DND-41 (cell line): ENCODE measurements around the gene NFE2L1.
"Not testable (repeated sequence)": the region's sequence is repeated elsewhere in the genome, so short reads cannot be mapped to it uniquely, and the experiment has no call there.

Experiments used
- ATAC-seq: fragments of 200-7000 bp; cut with Tn5 transposase; 3 replicates; pipeline ENCODE4 v1.9.1; 2021; ENCODE audit warnings: low read depth; ENCODE audit not compliant: insufficient read depth
- DNase-seq: peaks from one replicate; pipeline ENCODE4 v3.0.0-alpha.2; 2020
- H2AFZ ChIP-seq: 2 replicates; pipeline ENCODE4 v1.6.0; 2012; ENCODE audit warnings: low read depth, low read length
- H3K27ac ChIP-seq: 2 replicates; pipeline ENCODE4 v1.5.1; 2012; ENCODE audit warnings: low read length, inconsistent platforms
- H3K27me3 ChIP-seq: fragments of 200-600 bp; sonication (generic); 2 replicates; pipeline ENCODE4 v1.6.0; 2012; ENCODE audit warnings: low read length, mild to moderate bottlenecking, inconsistent platforms; ENCODE audit not compliant: insufficient read depth, poor library complexity
- H3K36me3 ChIP-seq: 2 replicates; pipeline ENCODE4 v1.5.1; 2012; ENCODE audit warnings: low read length, inconsistent platforms; ENCODE audit not compliant: insufficient read depth
- H3K4me1 ChIP-seq: 2 replicates; pipeline ENCODE4 v1.5.1; 2012; ENCODE audit warnings: mild to moderate bottlenecking, low read length; ENCODE audit not compliant: insufficient read depth
- H3K4me2 ChIP-seq: 2 replicates; pipeline ENCODE4 v1.6.0; 2012; ENCODE audit warnings: mild to moderate bottlenecking, moderate library complexity, low read length, inconsistent platforms; ENCODE audit not compliant: insufficient read depth
- H3K4me3 ChIP-seq, 2 experiments: fragments of 200-600 bp in 1 of 2; shearing (Covaris generic) in 1 of 2; 2 replicates each; pipeline ENCODE4 v1.5.1; 2012 to 2016; ENCODE audit warnings: inconsistent platforms in 2 of 2, low read length in 2 of 2, mild to moderate bottlenecking in 2 of 2, low read depth in 1 of 2, moderate library complexity in 1 of 2
- H3K79me2 ChIP-seq: 2 replicates; pipeline ENCODE4 v1.6.0; 2012; ENCODE audit warnings: low read length, inconsistent platforms; ENCODE audit not compliant: insufficient read depth
- H3K9ac ChIP-seq: 2 replicates; pipeline ENCODE4 v1.6.0; 2012; ENCODE audit warnings: low read depth, mild to moderate bottlenecking, inconsistent platforms, low read length, moderate library complexity
- H3K9me3 ChIP-seq: 2 replicates; pipeline ENCODE4 v1.5.1; 2012; ENCODE audit warnings: low read length, moderate library complexity, mild to moderate bottlenecking, inconsistent platforms; ENCODE audit not compliant: insufficient read depth, severe bottlenecking
- H4K20me1 ChIP-seq: 2 replicates; pipeline ENCODE4 v1.6.0; 2012; ENCODE audit warnings: low read length; ENCODE audit not compliant: insufficient read depth
- EZH2 ChIP-seq: IDR thresholded peaks from 3 replicates; pipeline ENCODE4 v1.6.1; 2012; ENCODE audit warnings: borderline replicate concordance, low read depth, mild to moderate bottlenecking, moderate library complexity, low read length, inconsistent platforms; ENCODE audit not compliant: severe bottlenecking
- TF ChIP-seq, protein P1 (sequence below): IDR thresholded peaks from 2 replicates; pipeline ENCODE4 v1.5.1; 2012; ENCODE audit warnings: borderline replicate concordance, low read length, moderate library complexity, mild to moderate bottlenecking; ENCODE audit not compliant: poor library complexity, severe bottlenecking; ENCODE audit errors: extremely low read depth

The NFE2L1 gene, protein sequence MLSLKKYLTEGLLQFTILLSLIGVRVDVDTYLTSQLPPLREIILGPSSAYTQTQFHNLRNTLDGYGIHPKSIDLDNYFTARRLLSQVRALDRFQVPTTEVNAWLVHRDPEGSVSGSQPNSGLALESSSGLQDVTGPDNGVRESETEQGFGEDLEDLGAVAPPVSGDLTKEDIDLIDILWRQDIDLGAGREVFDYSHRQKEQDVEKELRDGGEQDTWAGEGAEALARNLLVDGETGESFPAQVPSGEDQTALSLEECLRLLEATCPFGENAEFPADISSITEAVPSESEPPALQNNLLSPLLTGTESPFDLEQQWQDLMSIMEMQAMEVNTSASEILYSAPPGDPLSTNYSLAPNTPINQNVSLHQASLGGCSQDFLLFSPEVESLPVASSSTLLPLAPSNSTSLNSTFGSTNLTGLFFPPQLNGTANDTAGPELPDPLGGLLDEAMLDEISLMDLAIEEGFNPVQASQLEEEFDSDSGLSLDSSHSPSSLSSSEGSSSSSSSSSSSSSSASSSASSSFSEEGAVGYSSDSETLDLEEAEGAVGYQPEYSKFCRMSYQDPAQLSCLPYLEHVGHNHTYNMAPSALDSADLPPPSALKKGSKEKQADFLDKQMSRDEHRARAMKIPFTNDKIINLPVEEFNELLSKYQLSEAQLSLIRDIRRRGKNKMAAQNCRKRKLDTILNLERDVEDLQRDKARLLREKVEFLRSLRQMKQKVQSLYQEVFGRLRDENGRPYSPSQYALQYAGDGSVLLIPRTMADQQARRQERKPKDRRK

DNA sequence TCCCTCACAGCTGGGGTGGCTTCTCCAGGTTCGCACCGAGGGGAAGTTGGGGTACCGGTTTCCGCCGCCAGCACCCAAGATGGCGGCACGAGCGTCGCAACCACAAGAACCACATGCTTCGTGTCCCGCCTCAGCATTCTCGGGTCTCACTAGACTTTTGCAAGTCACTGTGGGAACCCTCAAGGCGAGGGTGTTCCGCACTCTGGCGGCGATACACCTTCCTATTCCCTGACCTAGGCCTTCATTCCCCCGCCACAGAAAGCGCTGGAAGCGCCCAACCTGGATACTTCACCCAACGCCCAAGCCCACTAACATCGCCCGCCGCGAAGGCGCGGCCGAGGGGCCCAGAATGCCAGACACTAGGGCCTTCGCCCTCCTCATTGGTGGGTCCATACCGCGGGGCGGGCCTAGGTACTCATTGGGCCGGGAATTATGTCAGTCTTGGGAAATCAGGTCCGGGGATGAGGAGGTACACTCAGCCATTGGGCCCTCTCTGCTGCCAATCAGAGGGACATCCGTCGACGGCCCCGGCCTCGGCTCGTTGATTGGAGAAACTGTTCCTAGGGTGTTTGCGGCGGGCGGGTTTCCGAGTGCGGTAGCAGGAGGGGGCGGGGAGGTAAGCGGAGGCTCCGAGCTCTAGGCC, at the start of gene NFE2L1:
TSS of gene NFE2L1 (plus strand) at position 619 of the 643 bp plus-strand sequence. CDS start 2,760 bp downstream, outside the sequence.
- no peak for TF ChIP-seq EZH2
- TF ChIP-seq, protein P1, sequence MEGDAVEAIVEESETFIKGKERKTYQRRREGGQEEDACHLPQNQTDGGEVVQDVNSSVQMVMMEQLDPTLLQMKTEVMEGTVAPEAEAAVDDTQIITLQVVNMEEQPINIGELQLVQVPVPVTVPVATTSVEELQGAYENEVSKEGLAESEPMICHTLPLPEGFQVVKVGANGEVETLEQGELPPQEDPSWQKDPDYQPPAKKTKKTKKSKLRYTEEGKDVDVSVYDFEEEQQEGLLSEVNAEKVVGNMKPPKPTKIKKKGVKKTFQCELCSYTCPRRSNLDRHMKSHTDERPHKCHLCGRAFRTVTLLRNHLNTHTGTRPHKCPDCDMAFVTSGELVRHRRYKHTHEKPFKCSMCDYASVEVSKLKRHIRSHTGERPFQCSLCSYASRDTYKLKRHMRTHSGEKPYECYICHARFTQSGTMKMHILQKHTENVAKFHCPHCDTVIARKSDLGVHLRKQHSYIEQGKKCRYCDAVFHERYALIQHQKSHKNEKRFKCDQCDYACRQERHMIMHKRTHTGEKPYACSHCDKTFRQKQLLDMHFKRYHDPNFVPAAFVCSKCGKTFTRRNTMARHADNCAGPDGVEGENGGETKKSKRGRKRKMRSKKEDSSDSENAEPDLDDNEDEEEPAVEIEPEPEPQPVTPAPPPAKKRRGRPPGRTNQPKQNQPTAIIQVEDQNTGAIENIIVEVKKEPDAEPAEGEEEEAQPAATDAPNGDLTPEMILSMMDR: no peak
- Histone ChIP-seq H3K79me2 (peaks cover 63% of the 10 kb centered on the region), H3K36me3 (peaks cover 27% of the 10 kb centered on the region), H3K9me3 (no peaks in the 10 kb centered on the region), H3K4me3 (peak within 1 kb of the TSS; percentile 63 to 90), H4K20me1 (peaks cover 32% of the 10 kb centered on the region), H3K4me1 (peaks cover 60% of the 10 kb centered on the region), H3K27ac (peak within 1 kb of the TSS; percentile 89), H3K9ac (peak within 1 kb of the TSS; percentile 92), H3K4me2 (peak within 1 kb of the TSS; percentile 73), H3K27me3 (no peaks in the 10 kb centered on the region), H2AFZ (peak within 1 kb of the TSS; percentile 91)
- peak; percentile 96 for ATAC-seq
- peak; percentile 99 for DNase-seq

DNA sequence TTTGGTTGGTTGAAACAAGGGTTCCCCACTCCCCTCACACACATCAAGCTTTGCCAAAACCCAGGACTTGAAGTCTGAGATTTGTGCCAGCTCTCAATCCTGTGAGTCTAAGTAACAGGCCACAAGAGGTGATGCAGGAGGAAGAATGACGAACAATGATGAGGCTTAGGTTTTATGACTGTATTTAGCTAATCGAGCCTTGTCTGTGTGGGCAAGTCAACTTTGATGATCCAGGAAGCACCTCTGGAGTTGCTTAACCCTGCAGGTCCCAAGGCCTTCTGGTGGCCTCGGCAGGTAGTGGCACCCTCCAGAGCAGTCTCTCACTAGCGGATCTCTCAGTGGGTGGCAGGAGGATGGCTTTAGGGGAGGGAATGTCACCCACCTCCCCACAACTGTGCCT, 48.6 kb upstream of the NFE2L1 start:
- H3K4me1 ChIP-seq: peaks cover 10% of the 10 kb centered on the region

DNA sequence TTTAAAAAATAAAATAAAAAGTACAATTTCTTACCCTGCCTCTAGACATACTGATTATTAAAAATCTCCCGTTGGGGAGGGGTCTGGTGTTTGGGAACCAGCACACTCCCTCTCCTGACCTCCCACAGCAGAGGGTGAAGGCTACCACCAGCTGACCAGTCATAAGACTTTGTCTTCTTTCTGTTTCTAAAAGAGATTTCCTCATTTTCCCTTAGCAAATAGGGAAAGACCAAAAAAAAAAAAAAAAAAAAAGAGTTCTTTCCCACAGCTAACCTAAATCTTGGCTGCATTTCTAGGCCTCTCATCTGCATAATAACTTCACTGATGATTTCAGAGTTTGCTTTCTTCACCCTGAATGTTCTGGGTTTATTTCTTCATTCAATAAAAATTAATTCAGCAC, 47.0 kb upstream of the NFE2L1 start:
- Histone ChIP-seq H4K20me1 (peaks cover 4% of the 10 kb centered on the region; the same call in 1 of the 2 replicates), H3K9me3 (no peaks in the 10 kb centered on the region), H3K36me3 (no peaks in the 10 kb centered on the region), H3K4me1 (peaks cover 10% of the 10 kb centered on the region), H3K9ac (no peak overlapping the region), H3K4me3 (no peak overlapping the region), H3K27ac (no peak overlapping the region), H3K27me3 (peaks cover under 1% of the 10 kb centered on the region), H3K79me2 (no peaks in the 10 kb centered on the region), H2AFZ (no peak overlapping the region), H3K4me2 (no peak overlapping the region)
- TF ChIP-seq, protein P1: no peak
- TF ChIP-seq EZH2: no peak
- DNase-seq (no peak), ATAC-seq (no peak)

More for the DNA sequence above, 48.6 kb upstream of the NFE2L1 start:
- no peaks in the 10 kb centered on the region for H3K9me3 ChIP-seq
- no peak for ATAC-seq
- no peak overlapping the region for H3K27ac ChIP-seq
- no peak overlapping the region for H3K4me2 ChIP-seq
- TF ChIP-seq EZH2: no peak
- TF ChIP-seq, protein P1: no peak
- no peak for DNase-seq
- H3K27me3 ChIP-seq: peaks cover 5% of the 10 kb centered on the region
- peaks cover 4% of the 10 kb centered on the region; the same call in 1 of the 2 replicates for H4K20me1 ChIP-seq
- no peaks in the 10 kb centered on the region for H3K79me2 ChIP-seq
- no peak overlapping the region for H3K4me3 ChIP-seq
- H3K36me3 ChIP-seq: no peaks in the 10 kb centered on the region
- no peak overlapping the region for H2AFZ ChIP-seq
- no peak overlapping the region for H3K9ac ChIP-seq

DNA sequence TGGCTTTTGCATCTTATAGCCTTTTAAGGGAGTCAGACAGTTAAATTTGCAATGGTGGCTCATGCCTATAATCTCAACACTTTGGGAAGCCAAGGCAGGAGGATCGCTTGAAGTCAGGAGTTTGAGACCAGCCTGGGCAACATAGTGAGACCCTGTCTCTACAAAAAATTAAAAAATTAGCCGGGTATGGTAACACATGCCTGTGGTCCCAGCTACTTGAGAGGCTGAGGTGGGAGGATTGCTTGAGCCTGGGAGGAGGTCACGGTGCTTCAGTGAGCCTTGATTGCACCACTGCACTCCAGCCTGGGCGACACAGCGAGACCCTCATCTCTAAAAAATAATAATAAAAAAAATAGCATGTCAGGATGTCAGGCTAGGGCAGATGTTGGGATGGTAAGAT, 46.5 kb upstream of the NFE2L1 start:
- H3K4me1 ChIP-seq: peaks cover 10% of the 10 kb centered on the region
- not testable (repeated sequence) for H3K9ac ChIP-seq, ATAC-seq, H3K79me2 ChIP-seq, H3K36me3 ChIP-seq, H3K27ac ChIP-seq, H3K4me3 ChIP-seq, H2AFZ ChIP-seq, H3K4me2 ChIP-seq, DNase-seq, H3K9me3 ChIP-seq, H4K20me1 ChIP-seq, H3K27me3 ChIP-seq
